ENCODE results near the gene TULP4.

DNA sequence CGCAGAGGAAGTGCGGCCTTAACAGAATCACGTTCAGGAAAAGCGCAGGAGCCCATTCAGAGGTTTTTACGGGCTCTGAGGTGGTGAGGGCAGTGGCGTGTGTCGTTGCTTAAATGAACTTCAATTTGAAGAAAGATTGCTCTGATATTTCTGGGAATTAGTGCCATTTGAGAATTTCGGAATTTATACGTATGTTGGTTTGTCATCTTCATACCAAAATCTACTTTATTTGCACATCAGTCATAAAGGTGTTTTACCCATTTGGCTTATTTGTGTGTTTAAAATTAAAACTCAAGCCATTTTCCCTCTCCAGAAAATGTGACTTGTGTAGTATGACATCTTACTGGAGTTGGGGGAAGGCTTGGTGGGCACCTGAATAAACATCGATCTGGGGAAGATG is 48.1 kb upstream of the TULP4 start:
- TF ChIP-seq, protein P1, sequence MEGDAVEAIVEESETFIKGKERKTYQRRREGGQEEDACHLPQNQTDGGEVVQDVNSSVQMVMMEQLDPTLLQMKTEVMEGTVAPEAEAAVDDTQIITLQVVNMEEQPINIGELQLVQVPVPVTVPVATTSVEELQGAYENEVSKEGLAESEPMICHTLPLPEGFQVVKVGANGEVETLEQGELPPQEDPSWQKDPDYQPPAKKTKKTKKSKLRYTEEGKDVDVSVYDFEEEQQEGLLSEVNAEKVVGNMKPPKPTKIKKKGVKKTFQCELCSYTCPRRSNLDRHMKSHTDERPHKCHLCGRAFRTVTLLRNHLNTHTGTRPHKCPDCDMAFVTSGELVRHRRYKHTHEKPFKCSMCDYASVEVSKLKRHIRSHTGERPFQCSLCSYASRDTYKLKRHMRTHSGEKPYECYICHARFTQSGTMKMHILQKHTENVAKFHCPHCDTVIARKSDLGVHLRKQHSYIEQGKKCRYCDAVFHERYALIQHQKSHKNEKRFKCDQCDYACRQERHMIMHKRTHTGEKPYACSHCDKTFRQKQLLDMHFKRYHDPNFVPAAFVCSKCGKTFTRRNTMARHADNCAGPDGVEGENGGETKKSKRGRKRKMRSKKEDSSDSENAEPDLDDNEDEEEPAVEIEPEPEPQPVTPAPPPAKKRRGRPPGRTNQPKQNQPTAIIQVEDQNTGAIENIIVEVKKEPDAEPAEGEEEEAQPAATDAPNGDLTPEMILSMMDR (IDR thresholded peaks at IDR 0.05) = no peak
- no peak for TF ChIP-seq POLR2AphosphoS5 (IDR thresholded peaks at IDR 0.05)

Measured in sigmoid colon (tissue), 4 donors.